ENCODE results near the gene PGAM1.

- TF ChIP-seq CTCF (IDR thresholded peaks at IDR 0.05) (no peak), REST (IDR thresholded peaks at IDR 0.05; ENCODE audit: low read depth, low read length) (no peak), RAD21 (IDR thresholded peaks at IDR 0.05; ENCODE audit: low read length) (no peak), RCOR1 (IDR thresholded peaks at IDR 0.05; ENCODE audit: low read length) (no peak), EP300 (IDR thresholded peaks at IDR 0.05; ENCODE audit: borderline replicate concordance in 1 of 2, low read depth in 1 of 2, low read length in 1 of 2) (no peak), RFX5 (IDR thresholded peaks at IDR 0.05; ENCODE audit: low read length) (no peak), FOXM1 (IDR thresholded peaks at IDR 0.05; ENCODE audit: low read depth) (no peak), POLR2AphosphoS5 (IDR thresholded peaks at IDR 0.05; ENCODE audit: low read depth, low read length) (no peak), ZBTB33 (IDR thresholded peaks at IDR 0.05; ENCODE audit: borderline replicate concordance, low read depth) (no peak), FOXJ3 (CRISPR knock-in tag; IDR thresholded peaks at IDR 0.05) (no peak), YY1 (IDR thresholded peaks at IDR 0.05; ENCODE audit: low read depth) (no peak), IRF3 (IDR thresholded peaks at IDR 0.05; ENCODE audit: low read depth, low read length) (no peak), SIN3A (IDR thresholded peaks at IDR 0.05; ENCODE audit: borderline replicate concordance, low read depth, low read length) (no peak), MXI1 (IDR thresholded peaks at IDR 0.05; ENCODE audit: low read depth, low read length) (no peak)
Measured at GRCh38 chr10:97376413-97376812, 49.6 kb upstream of the PGAM1 start.

Data from SK-N-SH (cell line).